ENCODE results near the gene SAP25.

SAP25 gene

DNA sequence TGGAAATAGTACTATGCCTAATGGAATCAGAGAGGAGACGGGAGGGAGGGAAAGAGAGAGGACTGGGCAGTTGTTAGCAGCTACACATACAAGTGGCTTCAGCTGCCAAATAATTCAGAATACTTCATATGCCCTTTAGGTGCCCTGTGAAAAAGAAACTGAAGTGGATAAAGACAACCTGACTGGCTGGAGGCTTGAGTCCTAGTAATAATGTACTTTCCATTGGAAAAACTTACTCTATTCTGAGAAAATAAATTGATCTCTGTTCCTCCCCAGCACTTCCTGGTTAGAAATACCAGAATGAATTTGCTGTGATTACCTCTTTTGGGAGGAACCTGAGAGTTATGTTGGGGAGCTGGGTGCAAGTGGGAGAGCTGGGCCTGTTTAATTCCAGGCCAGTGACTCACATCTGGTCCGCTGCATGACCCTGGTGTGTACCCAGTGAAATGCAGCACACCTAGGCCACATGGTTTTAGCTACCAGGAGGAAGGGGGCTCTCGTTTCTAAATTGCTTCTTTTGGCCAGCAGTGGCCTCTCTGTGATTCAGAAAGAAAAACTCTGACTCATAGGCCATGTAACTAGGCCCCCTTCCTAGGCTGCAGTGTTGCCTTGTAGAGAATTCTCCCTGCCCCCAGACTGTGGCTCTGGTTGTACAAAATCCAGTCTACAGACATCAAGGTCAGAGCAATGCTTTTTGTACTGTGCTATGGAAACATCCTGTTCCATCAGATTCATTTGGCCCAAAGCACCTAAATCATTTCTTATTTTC, 28.2 kb downstream of the SAP25 start:
- H3K4me2 ChIP-seq (ENCODE audit: low read depth, low read length) = no peak overlapping the region
- no peak overlapping the region for H2AFZ ChIP-seq (ENCODE audit: low read length)
- no peak overlapping the region for H3K27ac ChIP-seq (ENCODE audit: low read length)
- no peaks in the 10 kb centered on the region for H3K9me3 ChIP-seq (replicated peaks; ENCODE audit: insufficient read depth, low read length)
- no peak for TF ChIP-seq EZH2phosphoT487 (IDR thresholded peaks at IDR 0.05; ENCODE audit: low read length)
- TF ChIP-seq EZH2 (optimal IDR thresholded peaks at IDR 0.05; ENCODE audit: low read depth, low read length) = no peak
- TF ChIP-seq, protein P1, sequence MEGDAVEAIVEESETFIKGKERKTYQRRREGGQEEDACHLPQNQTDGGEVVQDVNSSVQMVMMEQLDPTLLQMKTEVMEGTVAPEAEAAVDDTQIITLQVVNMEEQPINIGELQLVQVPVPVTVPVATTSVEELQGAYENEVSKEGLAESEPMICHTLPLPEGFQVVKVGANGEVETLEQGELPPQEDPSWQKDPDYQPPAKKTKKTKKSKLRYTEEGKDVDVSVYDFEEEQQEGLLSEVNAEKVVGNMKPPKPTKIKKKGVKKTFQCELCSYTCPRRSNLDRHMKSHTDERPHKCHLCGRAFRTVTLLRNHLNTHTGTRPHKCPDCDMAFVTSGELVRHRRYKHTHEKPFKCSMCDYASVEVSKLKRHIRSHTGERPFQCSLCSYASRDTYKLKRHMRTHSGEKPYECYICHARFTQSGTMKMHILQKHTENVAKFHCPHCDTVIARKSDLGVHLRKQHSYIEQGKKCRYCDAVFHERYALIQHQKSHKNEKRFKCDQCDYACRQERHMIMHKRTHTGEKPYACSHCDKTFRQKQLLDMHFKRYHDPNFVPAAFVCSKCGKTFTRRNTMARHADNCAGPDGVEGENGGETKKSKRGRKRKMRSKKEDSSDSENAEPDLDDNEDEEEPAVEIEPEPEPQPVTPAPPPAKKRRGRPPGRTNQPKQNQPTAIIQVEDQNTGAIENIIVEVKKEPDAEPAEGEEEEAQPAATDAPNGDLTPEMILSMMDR (IDR thresholded peaks at IDR 0.05; ENCODE audit: low read length) = no peak
- no peak overlapping the region for H3K4me3 ChIP-seq (ENCODE audit: low read length)
- H3K9me2 ChIP-seq (replicated peaks; ENCODE audit: insufficient read depth, low read length) = no peaks in the 10 kb centered on the region
- no peaks in the 10 kb centered on the region for H3K27me3 ChIP-seq (replicated peaks; ENCODE audit: insufficient read depth, low read length)
- no peaks in the 10 kb centered on the region for H3K36me3 ChIP-seq (replicated peaks; ENCODE audit: insufficient read depth, low read length)
- no peak for DNase-seq
- H4K20me1 ChIP-seq (ENCODE audit: insufficient read depth, low read length) = no peaks in the 10 kb centered on the region
- H3K4me1 ChIP-seq (ENCODE audit: low read length) = no peaks in the 10 kb centered on the region
- no peaks in the 10 kb centered on the region for H3F3A ChIP-seq (ENCODE audit: insufficient read depth, low read length)
- H3K79me2 ChIP-seq (ENCODE audit: low read length) = no peaks in the 10 kb centered on the region
- no peak overlapping the region for H3K9ac ChIP-seq (ENCODE audit: low read length)

DNA sequence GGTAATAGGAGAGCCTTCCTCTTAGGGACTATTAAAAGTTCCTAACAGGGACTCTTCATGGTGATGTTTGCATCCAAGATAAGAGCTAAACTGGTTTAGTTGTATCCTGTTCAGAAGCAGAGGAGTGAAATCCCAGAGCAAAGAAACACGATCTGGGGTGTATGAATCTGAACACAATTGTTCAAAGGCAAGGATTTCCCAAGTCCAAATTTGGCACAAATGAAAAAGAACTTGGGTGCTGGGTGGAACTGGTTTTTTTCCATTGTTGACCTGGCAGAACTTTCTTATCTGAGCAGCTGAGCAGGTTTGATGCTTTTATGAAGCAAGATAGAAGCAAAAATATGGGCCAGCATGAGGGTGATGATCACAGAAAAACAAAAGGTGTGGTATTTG, 28.7 kb downstream of the SAP25 start:
- Histone ChIP-seq H3K9me2 (replicated peaks; ENCODE audit: insufficient read depth, low read length) (no peaks in the 10 kb centered on the region), H3K4me3 (ENCODE audit: low read length) (no peak overlapping the region), H3K9me3 (replicated peaks; ENCODE audit: insufficient read depth, low read length) (no peaks in the 10 kb centered on the region), H3K79me2 (ENCODE audit: low read length) (0 out of 2 replicates have a peak, but pooled peaks cover 1% of the 10 kb centered on the region), H2AFZ (ENCODE audit: low read length) (no peak overlapping the region), H3K4me1 (ENCODE audit: low read length) (peaks cover under 1% of the 10 kb centered on the region; the same call in 1 of the 2 replicates), H3K27me3 (replicated peaks; ENCODE audit: insufficient read depth, low read length) (no peaks in the 10 kb centered on the region), H3K9ac (ENCODE audit: low read length) (no peak overlapping the region), H4K20me1 (ENCODE audit: insufficient read depth, low read length) (no peaks in the 10 kb centered on the region), H3K36me3 (replicated peaks; ENCODE audit: insufficient read depth, low read length) (no peaks in the 10 kb centered on the region), H3K4me2 (ENCODE audit: low read depth, low read length) (no peak overlapping the region), H3F3A (ENCODE audit: insufficient read depth, low read length) (no peaks in the 10 kb centered on the region), H3K27ac (ENCODE audit: low read length) (no peak overlapping the region)
- TF ChIP-seq EZH2phosphoT487 (IDR thresholded peaks at IDR 0.05; ENCODE audit: low read length) (no peak), EZH2 (optimal IDR thresholded peaks at IDR 0.05; ENCODE audit: low read depth, low read length) (no peak)
- TF ChIP-seq, protein P1 (IDR thresholded peaks at IDR 0.05; ENCODE audit: low read length) = no peak
- no peak for DNase-seq

DNA sequence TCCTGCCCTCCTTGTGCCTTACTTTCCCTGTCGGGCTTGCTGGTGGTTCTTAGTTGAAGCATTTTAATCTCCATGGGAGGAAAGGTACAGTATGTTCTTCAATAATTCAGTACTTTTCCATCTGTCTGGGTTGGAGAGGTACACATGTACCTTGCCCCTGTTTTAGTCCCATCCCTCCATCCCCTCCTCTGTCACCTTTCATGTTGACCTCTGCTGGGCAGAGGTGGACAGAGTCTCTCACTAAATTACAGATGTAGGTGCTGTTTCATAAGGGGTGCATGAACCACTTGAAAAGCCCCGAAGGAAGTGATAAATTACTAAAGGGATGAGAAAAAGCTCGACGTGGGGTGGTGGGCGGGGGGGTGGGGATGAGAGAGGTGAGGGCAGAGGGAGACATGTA, 29.3 kb downstream of the SAP25 start:
- H3K4me2 ChIP-seq (ENCODE audit: low read depth, low read length) = no peak overlapping the region
- no peaks in the 10 kb centered on the region for H3F3A ChIP-seq (ENCODE audit: insufficient read depth, low read length)
- H3K9ac ChIP-seq (ENCODE audit: low read length) = no peak overlapping the region

More for the DNA sequence above, 29.3 kb downstream of the SAP25 start:
- H3K4me1 ChIP-seq (ENCODE audit: low read length) = peaks cover 4% of the 10 kb centered on the region; the same call in 1 of the 2 replicates
- H3K27ac ChIP-seq (ENCODE audit: low read length) = no peak overlapping the region
- H3K9me3 ChIP-seq (replicated peaks; ENCODE audit: insufficient read depth, low read length) = no peaks in the 10 kb centered on the region
- no peak for DNase-seq
- H4K20me1 ChIP-seq (ENCODE audit: insufficient read depth, low read length) = no peaks in the 10 kb centered on the region
- H3K4me3 ChIP-seq (ENCODE audit: low read length) = no peak overlapping the region
- no peak overlapping the region for H2AFZ ChIP-seq (ENCODE audit: low read length)
- H3K79me2 ChIP-seq (ENCODE audit: low read length) = 0 out of 2 replicates have a peak, but pooled peaks cover 5% of the 10 kb centered on the region
- H3K27me3 ChIP-seq (replicated peaks; ENCODE audit: insufficient read depth, low read length) = no peaks in the 10 kb centered on the region
- H3K36me3 ChIP-seq (replicated peaks; ENCODE audit: insufficient read depth, low read length) = no peaks in the 10 kb centered on the region
- no peaks in the 10 kb centered on the region for H3K9me2 ChIP-seq (replicated peaks; ENCODE audit: insufficient read depth, low read length)
- TF ChIP-seq EZH2phosphoT487 (IDR thresholded peaks at IDR 0.05; ENCODE audit: low read length) (no peak), EZH2 (optimal IDR thresholded peaks at IDR 0.05; ENCODE audit: low read depth, low read length) (no peak)
- TF ChIP-seq, protein P1 (IDR thresholded peaks at IDR 0.05; ENCODE audit: low read length) = no peak

Measured in MM.1S (cell line).